Pons (tissue), 1 donor: Measurements from ENCODE around the gene DDC.
"Not testable (repeated sequence)": the region's sequence is repeated elsewhere in the genome, so short reads cannot be mapped to it uniquely, and the experiment has no call there.

ENCODE experiments used
- DNase-seq: peaks from one replicate; pipeline ENCODE4 v3.0.0-alpha.2; 2016; ENCODE audit warnings: low spot score

DDC gene

DNA sequence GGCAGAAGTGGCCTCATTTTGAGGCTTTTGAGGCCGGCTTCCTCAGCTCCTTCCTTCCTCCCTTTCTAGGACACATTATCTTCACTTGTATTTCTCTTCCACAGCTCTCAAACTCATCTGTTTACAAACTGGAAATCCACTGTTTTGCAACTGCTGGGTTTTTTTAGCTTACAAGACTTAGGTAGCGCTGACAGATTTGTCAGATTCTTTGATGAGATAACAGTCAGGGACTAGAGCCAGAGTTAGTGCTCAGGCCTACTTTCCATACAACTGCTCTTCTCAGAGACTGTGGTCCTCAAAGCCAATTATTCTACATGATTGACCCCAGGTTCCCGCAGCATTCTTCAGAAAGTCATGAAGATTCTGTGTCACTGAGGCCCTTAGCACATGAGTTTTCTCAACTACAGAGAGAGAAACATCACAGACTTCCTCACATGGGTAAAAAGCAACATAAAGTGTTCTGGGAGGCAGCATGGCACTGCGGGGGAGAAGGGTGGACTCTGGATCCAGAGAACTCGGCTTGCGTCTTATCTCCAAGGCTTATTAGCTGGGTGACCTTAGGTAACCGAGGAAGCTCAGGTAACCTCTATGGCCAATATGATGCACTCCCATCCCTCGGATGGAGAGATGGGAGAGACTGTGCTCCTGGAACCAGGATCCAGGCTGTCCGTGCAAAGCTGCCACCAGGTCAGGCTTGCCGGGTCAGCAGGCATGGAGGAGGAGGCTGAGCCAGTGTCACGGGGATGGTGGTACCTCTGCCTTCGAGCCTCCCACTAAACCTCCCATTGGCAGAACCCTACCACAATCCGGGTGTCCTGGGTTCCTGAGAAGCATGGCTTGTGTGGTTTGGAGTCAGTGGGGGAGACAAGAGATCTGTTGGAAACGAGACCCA is 10.5 kb downstream of the DDC start:
- no peak for DNase-seq

DNA sequence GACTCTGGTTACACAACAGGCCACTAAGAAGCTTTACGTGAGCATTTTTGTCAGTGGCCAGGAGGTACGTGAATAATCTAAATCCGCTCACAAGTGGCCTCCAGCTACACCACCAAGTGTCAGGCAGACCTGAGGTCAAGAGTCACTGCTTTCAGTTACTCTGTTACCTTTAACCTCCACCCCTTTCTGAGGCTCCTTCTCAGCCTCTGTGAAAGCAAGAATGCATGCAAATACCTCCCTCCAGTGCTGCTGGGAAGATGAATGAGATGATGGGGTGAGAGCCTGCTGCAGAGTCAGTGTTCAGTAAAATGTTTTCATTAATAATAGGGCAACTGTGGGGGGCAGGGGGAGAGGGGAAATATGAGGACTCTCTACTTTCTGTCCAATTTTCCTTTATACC is 11.2 kb downstream of the DDC start:
- no peak for DNase-seq

DNA sequence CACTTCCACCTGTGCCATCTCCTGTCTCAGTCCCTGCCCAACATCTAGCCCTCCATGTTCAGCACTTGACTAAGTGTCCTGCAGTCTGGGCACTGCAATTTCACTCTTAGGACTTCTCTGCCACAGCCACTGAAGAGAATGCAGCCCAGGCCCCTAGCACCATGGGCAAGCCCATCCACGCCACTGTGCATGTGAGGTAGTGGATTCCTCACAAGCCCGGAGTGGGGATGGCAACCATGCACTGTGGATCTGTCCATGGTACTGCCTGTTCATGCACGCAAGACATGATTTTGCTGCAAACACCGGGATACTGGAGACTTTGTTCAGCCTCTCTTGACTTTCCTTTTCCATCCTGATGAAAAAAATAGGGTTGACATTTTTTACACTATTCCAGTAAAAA is 12.3 kb downstream of the DDC start:
- DNase-seq = no peak

DNA sequence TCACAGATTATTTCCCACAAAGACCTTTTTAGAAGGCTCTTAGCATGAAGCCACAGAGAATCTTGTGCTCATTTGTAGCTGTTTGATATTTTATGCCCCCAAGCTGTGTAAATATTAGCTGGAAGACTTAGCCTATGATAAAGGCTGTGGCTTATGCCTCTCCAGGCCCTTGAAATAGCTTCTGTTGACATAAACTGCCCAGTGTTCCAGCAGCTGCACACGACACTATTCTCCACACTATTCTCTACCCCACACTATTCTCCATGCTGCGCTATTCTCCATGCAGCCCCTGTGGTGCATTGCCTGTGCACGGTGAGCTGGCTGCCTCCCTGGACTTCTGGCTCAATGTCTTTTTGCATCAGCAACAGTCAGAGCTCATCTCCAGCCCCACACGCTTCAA is 13.1 kb downstream of the DDC start:
- DNase-seq = no peak

DNA sequence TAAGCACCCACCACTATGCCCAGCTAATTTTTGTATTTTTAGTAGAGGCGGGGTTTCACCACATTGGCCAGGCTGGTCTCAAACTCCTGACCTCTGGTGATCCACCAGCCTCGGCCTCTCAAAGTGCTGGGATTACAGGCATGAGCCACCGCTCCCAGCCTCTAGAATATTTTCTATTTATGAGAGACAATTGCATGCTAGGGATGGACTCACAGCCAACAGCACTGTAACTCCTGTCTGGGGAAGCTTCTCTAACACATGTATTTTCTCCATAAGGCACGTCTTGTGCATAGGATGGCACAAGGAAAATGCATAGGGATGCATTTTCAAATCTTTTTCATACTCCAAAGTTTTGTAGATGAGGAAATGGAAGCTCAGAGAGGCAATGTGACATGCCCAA is 19.6 kb downstream of the DDC start:
- not testable (repeated sequence) for DNase-seq

DNA sequence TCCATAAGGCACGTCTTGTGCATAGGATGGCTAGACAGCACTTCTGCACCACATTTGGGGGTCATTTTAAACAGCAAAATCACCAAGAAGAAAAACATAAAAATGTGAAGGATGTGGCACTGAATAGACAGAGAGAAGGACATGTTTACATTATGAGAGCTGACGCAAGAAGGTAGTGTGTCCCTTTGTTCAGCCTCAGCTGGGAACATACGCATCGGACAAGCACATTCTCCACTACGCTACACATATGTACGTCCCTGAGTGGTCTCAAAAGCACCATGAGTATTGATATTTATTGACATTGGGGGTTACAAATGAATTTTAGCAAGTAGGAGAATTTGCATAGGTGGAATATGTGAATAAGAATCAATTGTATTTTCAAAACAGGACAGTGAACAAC is 20.2 kb downstream of the DDC start:
- DNase-seq = no peak

DNA sequence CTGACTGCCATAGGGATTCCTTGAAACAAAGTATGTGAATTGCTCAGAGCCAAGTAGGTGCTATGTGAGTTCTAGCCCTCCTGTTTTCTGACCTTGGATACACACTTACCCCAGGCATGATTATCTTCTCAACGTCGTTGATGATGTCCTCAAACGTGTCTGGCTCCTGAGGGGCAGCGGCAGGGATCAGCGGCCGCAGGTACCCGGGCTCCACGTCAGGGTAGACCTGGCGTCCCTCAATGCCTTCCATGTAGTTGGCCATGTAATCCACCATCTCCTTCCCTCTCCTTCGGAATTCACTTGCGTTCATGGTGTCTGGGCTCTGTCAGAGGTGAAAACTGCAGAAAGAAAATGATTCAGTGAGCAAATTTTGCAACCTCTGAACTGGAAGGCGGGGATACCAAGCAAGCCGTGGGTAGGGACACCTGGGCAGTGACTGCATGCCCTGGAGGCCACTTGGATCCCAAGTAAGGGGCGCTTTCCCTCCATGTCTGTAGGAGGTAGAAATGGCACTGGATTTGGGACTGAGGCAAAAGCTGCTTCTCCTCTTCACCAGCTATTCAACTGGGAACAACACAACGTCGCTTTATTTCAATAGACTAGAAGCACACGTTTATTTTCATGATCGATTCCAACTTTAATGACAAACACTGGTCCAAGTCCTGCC is 21.3 kb downstream of the DDC start:
- no peak for DNase-seq

DNA sequence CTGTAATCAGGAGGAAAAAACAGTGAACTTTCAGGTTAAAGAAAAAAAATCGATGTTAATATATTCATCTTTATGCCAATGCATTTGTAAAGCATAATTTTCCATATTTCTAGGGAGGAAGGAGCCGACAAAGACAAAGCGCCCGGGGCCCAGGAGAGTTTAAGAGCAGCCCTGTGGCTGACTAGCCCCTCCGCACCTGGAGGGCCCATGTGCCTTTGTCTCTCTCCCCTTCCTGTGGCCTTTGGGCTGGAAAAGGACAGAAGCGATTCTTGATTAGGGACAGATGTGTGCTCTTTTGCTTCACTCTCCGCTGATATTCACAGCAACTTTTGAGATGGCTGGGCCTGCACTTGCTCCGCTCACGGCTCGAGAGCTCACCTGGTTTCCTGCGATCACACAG is 23.1 kb downstream of the DDC start:
- DNase-seq = no peak

DNA sequence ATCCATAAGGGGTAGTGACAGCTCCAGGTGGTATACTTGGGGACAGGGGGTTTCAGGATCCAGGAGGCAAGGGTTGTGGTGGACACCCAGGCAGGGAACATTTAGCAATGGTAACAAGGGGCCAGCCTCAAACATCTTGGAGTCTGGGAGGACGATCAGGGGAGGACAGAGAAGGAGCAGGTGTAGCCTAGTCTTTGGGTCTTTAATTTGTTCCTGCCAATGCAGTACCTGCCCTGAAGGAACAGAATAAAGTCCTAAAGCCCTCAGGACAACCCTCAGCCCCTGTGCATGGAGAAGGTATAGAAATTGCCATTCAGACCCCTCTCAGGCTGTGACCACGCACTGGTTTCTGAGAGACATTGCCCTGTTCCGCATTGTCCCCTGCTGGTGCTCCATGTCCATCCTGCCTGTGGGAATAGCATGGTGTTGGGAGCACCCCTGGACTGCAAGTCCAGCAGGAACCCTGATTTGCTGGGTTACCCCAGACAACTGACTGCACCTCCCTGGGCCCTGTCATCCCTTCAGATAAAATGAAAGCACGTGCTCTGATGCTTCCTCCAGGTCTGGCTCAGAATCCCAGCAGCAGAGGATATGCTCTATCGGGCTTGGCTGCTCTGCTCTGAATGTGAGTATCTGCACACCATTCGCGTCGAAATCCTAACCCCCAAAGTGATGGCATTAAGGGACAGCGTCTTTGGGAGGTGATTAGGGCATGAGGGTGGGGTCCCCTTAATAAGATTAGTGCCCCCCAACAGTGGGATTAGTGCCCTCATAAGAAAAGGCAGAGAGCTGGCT is 24.2 kb downstream of the DDC start:
- DNase-seq = no peak

DNA sequence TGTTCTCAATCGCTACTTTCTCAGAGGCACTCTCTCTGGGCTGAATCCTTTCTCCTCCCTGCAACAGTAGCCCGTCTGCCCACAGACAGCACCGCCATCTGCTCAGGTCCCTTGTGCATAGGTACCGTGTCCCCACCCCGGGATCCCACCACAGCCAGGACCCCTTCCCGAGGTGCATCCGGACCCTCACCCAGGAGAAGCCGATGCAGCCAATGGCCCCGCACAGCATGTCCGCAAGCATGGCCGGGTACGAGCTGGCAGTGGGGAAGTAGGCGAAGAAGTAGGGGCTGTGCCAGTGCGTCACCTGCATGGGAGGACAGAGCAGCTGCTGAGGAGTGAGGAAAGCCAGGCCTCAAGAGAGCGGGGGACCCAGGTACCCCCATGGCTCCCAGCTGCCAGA is 25.5 kb downstream of the DDC start:
- no peak for DNase-seq

DNA sequence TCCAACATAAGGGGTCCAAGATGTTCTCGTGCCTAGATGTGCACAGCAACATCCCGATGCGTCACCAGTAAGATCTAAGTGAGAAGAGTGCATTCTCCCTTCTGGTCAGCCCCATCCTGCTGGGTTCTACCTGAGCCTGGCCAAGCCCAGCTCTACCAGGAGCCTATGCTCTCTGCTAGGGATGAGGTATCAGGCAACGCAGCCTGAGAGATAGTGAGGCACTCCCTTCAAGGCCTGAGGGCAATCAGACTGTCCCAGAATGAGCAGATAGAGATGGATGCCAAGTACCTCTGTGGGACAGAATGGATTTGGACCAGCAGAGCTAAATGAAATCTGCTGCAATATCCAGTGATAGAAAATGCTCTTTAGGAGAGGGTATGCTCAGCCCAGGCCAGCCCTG is 26.7 kb downstream of the DDC start:
- no peak for DNase-seq

DNA sequence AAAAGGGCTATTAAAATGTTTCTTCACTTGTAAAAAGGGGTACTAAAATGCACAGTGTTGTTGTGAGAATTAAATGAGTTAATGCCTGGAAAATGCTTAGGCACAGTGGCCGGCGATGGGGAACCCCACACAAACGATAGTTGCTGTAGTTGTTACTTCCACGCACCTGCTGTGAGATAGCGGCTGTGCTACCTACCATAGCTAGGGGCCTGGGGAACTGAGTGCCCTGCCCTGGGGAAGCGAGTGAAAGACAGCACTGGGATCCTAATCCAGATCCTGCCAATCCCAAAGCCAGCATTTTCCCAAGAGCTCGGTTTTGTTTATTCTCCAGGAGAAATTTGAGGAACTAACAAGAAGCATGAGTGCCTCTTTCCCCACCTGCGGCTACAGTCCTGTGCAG is 27.8 kb downstream of the DDC start:
- no peak for DNase-seq

DNA sequence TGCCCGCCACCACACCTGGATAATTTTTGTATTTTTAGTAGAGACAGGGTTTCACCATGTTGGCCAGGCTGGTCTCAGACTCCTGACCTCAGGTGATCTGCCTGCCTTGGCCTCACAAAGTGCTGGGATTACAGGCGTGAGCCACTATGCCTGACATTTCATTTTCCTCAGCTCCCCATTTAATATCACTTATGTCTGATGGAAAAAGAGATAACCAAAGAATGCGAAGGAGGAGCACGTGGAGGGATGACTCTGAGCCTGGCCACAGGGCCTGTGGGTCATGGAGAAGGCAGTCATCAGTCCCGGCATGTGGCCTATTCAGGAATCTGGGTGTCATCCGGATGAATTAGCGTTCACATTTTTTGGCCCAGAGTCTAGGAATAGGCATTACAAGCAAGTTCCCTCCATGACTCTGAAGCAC is 29.9 kb downstream of the DDC start:
- DNase-seq = not testable (repeated sequence)

DNA sequence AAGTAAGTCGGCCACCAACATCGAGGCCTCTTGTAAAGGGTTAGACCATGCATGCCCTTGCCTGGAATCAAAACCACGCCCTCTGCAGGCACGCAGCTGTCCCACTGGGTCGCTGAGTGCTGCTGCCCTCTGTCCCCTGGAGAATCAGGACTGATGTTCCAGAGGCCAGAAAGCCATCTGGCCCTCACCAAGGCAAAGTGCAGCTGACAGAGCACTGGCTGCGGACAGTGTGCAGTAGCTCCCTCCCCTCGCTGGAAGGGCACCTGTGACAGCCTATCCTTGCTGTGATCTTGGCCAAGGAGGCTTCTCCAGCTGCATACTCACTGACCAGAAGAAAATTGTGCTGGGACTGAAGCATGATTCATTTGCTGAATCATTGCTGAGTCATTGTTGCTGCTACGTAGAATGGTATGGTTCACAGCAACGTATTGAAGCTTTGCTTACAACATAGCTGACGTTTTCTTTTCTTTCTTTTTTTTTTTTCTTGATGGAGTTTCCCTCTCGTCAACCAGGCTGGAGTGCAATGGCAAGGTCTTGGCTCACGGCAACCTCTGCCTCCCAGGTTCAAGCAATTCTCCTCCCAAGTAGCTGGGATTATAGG is 30.4 kb downstream of the DDC start:
- DNase-seq = no peak

DNA sequence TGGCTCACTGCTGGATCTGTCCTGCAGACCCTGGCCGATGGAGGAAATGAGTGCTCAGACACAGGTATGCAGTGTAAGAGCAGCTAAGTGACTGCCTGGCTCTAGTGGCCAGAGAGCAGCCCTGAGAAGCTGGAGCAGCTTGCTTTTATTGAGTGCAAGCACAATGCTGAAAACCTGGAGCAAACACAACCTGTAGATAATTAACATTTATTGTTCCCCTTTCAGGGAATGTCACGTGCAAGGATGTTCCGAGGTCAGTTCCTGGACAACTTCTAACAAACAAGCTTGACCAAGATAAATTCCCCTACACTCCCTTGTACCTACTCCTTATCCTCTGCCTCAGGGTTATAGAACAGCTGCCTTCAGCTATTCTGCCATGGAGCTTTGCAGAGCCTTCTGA is 31.3 kb downstream of the DDC start:
- DNase-seq = no peak

DNA sequence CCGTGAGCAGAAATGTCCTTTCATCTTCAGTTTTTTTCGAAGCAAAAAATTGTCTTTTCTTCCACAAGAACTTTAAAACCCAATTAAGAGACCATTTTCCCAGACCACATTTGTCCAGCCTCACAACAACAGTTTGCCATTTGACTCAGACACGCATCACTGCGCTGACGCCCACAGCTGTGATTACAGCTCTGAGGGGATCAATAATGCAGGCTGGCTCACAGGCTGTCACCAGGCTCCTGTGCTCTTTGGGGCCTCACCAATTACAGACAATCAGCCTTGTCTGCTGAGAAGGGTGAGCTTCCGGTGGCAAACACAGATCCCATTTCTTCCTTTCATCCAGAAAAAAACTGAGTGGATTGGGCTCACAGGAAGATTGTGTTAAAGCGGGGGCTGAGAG is 33.3 kb downstream of the DDC start:
- DNase-seq = no peak

DNA sequence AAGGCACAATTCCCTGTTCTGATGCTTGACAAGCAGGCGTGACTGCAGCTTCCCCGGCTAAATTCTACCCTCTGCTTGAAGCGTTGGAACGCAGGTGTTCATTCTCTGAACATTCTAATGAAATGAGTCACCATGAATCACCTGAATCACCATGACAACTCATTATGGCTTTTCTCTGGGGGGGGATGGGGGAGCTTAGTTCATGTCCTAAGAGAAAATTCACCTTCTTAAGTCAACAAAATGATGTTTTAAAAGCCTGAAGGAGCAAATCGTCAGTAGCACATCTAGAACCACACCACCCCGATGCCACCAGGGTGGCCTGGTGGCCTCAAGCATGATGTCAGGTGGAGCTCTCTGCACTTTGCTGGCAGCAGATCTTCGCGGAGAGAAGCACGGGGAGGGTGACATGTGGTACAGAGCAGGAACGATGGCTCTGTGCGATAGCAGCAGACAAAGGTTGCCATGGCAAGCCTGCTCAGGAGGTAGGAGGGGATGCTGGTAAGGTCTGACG is 33.7 kb downstream of the DDC start:
- DNase-seq = no peak

DNA sequence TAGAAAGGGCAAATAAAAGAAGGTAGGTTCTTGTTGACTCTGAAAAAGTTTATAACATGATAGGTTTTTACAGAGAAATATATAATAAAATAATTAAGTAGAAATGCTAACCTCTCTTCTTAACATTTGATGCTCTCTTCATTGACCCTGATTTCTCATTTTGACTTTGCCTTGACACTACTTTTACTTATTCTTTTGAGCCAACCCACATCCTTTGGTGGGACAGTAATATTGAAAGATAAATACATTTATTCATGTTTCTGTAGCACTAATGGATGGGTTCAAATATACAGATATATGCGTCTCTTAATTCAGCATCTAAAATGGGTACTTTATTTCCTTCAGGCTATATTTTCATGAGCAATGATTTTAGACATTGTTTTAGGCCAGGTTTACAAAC is 34.4 kb downstream of the DDC start:
- no peak for DNase-seq

DNA sequence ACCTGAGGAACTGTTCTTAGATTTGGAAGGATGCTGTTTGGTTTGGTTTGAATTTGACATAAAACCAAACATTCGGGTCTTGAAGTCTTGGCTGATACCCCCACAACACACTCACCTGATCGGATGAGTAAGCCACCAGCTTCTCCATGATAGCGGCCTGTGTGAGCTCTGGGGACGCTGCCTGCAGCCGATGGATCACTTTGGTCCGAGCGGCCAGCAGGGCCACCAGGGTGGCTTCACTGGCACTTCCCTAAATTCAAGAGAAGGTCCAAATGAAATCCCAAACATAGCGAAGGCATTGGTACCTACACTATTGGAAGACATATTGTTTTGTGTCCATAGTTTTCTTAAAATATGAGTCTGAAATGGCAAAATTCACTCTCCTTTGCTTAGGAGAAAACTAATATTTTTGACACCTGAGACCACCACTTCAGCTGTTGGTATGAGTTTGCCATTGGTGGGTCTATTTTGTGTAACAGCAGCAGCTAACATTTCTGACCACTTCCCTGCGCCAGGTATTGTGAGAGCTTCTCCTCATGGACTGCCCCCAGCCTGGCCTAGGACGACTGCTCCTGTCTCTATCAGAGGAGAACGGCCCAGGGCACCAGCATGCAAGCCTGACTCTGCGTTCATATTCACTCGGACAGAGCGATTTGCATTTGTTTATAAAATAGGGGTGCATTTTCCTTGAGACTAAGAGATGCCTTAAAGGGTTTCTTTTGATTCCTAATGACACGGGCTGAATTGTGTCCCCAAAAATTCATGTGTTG is 35.9 kb downstream of the DDC start:
- DNase-seq = no peak

DNA sequence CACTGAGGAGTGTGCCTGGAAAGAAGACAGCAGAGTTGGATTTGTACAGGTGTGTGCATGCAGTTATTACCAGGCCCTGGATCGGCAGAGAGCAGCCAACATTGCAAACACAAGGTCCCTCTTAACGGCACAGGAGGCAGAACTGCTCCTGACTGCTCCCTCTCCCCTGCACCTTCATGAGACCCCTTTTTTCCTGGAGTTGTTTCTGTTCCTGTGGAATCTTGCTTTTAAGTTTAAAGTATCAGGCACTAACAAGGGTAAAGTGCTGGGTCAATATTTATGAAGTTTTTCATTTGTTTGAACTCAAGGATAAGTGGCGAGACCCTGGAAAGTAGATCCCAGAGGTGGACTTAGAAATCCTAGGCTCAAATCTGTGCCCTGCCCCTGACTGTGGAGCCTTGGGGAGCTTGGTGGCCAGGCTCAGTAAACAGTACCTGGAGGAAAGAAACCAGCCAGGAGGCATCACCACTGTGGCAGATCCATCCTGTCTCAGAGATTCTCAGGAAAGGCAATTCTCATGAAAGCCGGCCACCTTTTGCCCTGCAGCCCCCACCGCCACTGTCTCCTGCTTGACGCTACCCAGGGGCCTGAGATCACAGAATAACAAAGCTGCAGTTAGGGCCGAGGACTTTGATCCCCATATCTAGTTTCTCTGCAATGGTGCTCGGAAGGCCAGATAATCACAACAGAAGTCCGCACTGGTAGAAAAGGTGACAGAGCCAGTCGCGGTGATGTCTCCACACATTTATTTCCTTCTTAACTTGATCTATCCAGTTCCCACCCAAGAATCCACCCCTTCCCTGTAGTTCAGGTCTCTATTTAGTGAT is 36.7 kb downstream of the DDC start:
- DNase-seq = no peak

DNA sequence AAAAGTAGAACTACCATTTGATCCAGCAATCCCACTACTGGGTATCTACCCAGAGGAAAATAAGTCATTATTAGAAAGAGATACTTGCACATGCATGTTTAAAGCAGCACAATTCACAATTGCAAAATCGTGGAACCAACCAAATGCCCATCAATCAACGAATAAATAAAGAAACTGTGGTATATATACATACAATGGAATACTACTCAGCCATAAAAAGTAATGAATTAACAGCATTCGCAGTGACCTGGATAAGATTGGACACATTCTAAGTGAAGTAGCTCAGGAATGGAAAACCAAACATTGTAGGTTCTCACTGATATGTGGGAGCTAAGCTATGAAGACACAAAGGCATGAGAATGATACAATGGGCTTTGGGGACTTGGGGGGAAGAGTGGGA is 45.9 kb downstream of the DDC start:
- not testable (repeated sequence) for DNase-seq
